Stimulated activated CD4-positive, alpha-beta T cell treated with anti-CD3 and anti-CD28 coated beads, Interleukin-1b, Interleukin-23, amount 100 ng/mL, for 1 hour (primary cell): Measurements from ENCODE around the gene COA1.

Experiments
- DNase-seq, 2 donors: peaks; one replicate each; pipeline ENCODE4 v3.0.0-alpha.2; 2020; ENCODE audit warnings: low read depth in 2 of 2

Gene COA1

GRCh38 chr7:43653466-43653865, 75.9 kb downstream of the COA1 start:
- no peak for DNase-seq

GRCh38 chr7:43652364-43652763, 77.0 kb downstream of the COA1 start:
- DNase-seq = no peak

GRCh38 chr7:43650457-43651052, 78.8 kb downstream of the COA1 start:
- DNase-seq = no peak

DNA sequence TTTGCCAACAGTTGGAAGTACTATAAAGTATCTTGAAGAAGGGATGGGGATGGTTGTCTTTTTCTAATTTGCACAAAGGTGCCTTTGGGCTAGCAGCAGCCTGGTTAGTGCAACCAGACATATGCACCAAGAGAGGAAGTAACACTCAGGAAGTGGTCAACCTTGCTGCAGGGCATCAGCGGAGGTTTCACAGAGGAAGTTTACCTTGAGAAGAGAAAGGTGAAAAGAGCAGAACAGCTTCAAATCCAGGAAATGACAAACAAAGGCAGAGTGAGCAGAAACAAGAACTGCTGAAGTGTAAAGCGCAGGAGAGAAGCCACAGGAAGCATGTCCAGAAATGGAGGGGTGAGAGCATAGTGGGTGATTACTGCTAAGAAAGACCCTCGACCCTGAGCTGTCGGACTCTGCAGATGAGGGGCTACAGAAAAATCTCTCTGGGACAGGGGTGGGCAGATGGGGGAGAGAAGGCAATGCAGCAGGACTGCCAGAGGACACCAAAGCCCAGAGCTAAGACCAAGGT, 79.5 kb downstream of the COA1 start:
- DNase-seq = no peak

DNA sequence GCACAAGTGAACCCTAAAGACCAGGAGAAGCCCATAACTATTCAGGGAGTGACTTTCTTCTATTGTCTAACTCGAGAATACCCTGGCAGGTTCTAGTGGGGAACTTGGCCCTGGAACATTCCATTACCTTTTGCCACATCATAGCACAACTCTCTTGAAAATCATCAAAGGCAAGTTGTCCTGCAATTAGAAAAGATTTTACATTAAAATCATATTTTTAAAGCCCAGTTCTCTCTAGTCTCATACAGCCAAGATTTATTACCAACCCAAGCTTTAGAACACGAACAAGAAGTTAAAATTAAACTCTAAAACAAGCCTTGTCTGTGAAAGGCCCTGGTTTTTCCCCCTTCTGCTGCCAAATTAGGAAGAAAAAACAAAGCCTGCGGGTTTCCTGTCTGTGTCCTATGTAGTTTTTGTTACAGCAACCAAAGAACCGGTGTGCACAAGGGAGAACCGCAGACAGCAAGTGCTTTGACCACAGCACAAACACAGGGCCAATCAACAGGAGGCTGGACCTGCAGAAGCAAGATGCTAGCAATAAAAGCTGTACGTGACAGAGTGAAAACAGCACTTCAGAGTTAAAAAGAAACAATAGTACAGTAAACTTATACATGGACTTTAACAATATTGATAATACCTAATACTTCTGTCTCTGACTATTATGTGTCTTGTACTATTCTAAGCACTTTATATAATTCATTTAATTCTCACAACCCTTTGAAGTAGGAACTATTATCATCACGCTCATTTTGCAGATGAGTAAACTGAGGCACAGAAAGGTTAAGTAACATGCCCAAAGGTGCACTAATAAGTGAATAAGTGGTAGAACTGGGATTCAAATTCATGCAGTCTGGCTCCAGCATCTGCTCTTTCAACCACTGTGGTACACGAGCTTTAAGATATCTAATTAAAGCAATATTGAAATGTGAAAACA, 80.6 kb downstream of the COA1 start:
- peak in 1 of 2 donors; percentile 50 for DNase-seq

DNA sequence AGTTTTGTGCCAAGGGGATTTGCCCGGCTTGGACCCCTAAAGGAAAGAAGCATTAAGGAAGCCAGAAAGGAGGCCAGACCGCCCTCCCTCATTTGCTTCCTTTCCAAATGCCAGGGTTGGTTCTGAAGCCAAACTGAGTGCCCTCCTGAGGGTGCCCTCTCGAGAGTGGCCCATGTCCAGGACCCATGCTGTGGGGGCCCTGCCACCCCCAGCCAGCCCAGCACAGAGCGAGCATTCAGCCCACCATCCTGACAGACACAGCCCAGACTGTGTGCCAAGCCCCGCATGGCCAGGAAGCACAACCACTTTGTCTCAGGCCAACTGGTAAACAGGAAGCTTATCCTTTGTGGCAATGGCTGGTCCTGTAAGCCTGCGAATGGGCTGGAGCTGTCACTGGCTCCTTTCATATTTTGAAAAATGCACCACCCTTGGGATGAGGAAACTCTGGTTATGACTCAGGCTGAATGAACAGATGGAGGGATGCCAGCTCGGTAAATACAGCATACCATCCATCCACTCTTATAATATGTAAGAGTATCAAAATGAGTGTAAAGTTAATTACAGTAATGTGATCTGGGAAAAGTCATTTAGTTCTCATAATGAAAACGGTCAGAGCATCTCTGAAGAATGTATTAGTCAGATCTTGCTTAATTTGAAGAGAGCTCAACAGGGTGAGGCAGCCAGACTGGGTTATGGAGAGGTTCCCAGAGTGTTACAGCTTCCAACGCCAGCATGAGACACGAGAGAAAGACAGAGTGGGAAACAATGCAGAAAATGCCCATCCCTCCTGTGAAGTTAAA, 81.5 kb downstream of the COA1 start:
- DNase-seq = no peak

DNA sequence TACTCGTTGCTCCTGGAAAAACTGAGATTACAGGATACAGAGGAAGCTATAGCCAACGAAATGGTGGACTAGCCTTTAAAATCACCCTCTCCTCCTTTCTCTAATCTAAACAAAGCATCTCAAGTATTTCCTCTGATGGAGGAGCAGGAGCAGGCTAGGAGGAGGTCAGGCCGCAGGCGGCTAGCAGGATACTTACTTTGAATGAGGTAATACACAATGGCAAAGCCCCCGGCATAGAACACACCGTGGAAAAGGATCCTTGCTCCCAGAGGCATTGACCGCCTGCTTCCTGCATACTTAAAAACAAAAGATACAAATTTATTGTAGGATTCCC, 82.0 kb downstream of the COA1 start:
- no peak for DNase-seq

DNA sequence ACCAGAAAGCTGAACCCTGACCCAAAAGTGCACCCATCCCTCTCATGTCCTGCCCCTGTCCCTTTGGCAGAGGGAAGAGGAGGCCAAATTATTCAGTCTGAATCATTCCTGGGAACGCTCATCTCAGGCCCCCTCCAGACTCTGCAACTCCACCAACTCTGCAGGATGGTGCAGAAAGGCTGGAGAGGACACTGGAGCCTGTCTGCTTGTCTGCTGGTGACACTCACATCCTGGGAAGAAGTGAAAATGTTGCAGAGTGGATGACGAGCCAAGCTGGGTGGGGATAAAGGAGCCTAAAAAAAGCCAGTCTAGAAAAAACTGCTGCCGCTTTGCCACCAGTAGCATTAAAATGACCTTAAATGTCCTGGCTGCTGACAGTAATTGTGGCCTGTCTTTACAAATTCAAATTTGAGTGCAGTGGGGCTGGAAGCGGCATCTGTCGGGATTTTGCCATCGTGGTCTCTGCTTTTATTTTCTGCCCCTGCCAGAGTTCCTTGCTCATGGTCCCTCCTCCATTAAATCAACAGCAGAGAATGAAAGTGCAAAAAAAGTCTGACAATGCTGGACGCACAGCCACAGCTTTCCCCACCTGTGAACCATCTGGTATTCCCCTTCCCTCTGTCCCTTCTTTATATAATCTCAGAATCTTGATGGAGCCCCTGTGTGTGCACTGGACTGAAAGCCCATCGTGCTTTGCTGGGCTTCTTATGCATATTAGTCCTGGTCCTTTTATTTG, 82.6 kb downstream of the COA1 start:
- DNase-seq = no peak

- no peak for DNase-seq
Observed at GRCh38 chr7:43645699-43646226, 83.6 kb downstream of the COA1 start.

DNA sequence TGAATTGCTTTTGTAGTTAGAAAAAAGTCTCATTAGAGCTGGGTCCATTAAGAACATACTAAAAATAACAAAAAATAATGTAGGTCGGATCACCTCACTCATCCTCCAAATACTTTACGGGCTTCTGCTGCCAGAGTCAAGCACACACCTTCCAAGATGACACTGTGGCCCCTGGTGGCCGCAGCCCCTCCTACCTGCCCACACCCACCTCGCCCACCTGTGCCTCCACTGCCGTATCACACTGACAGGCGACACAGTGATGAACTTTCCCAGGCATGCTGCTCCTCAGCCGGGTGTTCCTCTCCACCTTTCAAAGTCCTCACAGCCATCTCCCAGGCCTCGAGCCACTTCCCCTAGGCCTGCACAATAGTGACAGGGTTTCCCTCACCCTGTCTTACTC, 85.5 kb downstream of the COA1 start:
- DNase-seq = no peak

DNA sequence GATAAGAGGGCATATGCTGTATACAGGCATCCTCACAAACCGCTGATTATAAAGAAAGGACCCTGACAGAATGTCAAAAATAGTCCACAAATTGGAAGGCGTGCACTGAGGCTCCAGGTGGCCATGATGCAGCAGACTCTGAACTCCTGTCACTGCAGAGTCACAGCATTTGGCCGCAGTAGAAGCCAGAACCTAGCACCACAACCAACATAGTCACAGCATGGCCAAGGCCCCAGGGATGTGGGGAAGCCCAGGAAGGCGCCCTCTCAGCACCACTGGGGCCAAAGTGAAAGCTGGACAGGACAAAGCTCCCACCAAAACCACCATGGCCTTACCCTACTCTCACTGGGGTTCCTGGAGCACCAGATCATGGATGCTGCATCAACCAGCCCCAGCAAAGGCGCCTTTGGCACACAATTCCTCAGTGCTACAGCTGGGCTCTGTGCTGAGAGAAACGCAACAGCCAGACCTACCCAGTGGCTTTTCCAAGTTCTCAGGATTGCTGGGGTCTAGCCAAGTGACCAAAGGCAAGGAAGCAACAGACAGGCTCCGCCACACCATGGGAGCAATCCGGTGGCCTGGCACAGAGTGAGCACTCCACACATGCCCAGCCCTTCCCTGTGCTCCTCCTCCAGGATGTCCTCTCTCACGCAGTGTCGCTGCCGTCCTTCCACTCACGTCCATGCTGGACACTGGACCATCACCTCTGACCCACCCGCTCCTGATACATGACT, 86.3 kb downstream of the COA1 start:
- DNase-seq = no peak

- DNase-seq = no peak
Observed at GRCh38 chr7:43640679-43641078, 88.6 kb downstream of the COA1 start.

DNA sequence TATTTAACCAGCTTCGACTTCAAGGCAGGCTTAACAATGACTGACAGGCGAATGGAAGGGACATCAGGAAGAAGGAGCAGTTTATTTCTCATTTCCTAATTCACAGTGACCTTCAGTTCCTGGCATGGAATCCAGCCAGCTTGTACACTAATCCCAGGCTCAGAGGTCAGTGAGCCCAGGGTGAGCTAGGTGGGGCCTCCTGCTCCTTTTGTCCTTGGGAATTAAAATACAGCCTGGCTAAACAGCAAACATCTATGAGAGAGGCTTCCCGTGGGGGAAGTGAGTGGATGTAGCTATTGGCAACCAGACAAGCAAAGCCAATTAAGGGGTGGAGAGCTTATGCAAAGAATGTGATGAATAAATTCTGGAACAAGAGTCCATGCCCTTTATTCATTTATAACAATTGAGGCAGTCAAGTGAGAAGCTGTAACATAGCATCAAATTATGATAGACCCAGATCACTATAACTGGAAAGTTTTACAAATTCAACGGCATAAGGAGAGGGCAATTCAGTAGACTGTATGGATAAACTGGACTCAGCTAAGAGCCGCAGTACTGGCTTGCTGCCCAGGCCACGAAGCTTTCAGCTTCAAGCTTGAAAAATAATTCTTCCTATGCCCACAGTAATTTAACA, 89.3 kb downstream of the COA1 start:
- no peak for DNase-seq

DNA sequence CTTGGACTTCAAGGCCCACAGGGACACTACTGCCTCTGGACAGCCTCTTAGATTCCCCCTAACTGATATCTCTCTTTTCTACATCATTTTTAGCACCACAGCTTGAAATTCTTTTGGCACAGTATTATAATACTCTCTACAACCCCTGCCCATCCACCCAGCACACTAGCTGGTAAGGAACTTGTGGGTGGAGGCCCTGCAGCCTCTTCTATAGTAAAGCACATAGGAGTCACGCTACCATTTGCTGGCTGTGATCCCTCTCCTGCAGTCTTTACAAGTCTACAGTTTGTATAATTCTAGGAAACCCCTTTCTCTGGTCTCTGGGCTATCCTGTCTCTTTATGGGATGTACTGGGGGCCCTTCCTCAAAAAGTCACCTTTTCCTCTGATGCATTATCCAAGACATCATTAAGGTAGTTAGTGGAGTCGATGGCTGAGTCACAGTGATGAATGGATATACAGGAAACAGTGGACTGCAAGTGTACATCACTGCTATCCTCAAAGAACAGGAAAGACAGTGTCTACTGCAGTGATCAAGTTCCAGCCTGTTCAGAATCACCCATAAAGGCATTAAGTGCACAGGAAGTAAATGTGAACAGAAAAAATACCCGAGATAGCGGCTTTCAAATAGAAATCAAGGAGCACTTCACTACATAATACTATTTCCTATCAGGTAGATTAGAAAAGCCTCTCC, 92.1 kb downstream of the COA1 start:
- no peak for DNase-seq

DNA sequence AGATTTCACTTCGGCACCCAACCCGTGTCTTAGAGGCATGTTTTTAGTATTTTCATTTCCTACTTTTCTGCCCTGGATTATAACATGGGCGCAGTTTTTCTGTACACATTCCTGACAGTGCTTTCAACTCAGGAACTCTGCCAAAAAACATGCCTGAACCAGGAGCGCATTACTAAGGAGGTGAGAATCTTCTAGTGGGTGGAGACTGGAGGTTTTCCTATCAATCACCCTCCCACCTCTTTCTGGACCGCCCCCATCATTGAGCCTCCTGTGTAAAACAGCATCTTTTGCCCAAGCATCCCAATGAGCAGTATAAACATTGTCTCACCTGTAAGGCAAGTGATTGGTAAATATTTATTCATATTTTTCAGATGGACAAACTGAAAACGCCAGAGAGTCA, 93.2 kb downstream of the COA1 start:
- DNase-seq = no peak

DNA sequence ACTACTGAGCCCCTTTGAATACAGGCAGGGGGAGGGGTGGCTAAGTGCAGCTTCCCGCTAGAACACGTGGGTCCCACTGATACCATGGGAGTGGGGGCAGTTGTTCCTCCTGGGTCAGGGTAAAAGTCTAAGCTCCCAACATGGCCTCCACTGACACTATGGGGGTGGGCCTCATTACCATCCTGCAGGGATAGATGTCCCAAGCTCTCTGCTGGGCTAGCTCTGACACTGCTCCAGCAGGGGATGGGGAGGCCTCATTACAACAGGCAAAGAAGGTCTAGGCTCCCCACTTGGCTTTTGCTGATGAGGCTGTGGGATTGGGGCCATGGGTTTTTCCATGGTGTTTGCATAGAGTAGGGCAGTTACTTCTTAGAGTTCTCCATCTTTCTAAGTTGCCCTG, 94.9 kb downstream of the COA1 start:
- no peak for DNase-seq

DNA sequence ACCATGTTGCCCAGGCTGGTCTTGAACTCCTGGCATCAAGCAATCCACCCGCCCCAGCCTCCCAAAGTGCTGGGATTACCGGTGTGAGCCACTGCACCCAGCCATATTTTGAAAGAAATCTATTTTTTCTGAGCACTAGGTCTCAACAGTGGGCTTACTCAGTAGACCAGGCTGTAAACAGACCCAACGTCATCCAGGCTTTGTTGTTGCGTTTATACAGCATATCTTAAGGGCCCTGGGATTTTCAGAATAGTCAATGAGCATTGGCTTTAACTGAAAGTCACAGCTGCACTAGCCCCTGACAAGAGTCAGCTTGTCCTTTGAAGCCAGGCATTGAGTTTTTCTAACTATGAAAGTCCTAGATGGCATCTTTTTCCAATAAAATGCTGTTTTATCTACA, 96.6 kb downstream of the COA1 start:
- DNase-seq = no peak

DNA sequence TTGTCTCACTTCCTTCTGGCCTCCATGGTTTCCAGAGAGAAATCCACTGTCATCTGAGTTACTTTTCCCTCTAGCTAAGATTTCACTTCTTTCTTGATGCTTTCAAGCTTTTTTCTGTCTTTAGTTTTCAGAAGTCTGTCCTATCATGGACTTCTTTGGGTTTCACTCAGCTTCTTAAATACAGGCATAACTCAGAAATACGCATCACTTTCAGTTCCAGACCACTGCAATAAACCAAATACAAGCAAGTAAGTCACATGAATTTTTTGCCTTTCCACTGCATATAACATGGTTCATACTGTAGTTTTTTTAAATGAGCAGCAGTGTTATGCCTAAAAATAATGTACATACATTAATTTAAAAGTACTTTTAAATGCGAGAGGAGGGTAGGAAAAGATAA, 97.8 kb downstream of the COA1 start:
- no peak for DNase-seq

- DNase-seq = no peak
Observed at GRCh38 chr7:43630482-43630881, 98.8 kb downstream of the COA1 start.

DNA sequence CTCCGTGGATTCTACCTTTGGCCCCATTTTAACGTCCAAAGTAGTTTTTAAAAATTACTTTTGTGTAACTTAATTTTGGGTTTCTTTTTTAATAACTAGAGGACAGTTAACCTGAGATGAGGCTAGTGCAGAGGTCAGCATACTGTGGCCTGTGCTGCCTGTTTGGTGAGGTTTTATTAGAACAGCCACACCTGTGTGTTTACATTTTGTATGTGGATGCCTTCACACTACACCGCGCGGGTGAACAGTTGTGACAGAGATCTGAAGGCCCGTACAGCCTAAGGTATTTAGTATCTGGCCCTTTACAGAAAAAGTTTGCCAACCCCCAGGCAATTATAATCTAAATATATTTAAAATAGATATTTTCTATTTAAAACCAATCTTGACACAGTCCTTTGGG, 99.5 kb downstream of the COA1 start:
- DNase-seq = no peak
